Amniotic stem cell (primary cell): ENCODE results near the gene PLCH1.

ENCODE experiments used
- DNase-seq: peaks from one replicate; lab custom pipeline; 2025; lab: John Stamatoyannopoulos, UW

The PLCH1 gene

GRCh38 chr3:155377071-155377470 lies 367.8 kb downstream of the PLCH1 start:
- no peak for DNase-seq

DNA sequence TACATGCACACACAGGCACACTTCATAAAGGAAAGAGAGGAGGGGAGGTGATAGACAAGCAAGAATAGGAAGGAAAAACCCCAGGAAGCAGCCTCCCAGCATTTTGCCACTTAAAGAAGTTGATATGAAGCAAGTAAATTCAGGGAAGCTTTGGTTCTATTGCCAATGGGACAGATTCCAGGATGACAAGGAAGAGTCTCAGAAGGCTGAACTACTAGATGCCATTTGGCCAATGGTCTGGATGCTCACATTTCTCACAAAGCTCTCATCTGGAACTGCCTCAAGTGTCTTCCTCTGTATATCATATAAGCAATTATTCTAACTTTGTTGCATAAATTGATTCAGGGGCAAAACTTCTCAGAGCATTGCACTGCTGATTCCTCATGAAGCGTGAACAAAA lies 372.6 kb downstream of the PLCH1 start:
- DNase-seq: no peak

- DNase-seq: no peak
Measured at GRCh38 chr3:155370764-155371503, 373.9 kb downstream of the PLCH1 start.

GRCh38 chr3:155370198-155370597 lies 374.7 kb downstream of the PLCH1 start:
- DNase-seq: no peak

DNA sequence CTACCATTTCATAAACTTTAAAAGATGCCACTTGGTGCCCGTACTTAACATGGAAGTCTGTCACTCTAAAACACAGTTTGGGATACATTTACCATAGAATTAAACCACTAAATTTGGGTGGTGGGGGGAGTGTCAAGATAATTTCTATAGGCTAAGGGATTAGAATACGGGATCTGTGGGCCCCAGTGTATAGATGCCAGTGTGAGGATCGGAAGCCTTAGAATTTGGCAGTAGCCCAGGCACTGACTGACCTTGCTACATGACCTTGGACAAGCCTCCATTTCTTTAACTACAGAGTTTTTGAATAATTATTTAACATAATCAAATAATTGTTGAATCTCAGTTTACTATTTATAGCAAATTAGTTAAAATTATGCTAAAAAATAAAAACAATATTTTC lies 375.1 kb downstream of the PLCH1 start:
- no peak for DNase-seq

GRCh38 chr3:155369244-155369643 lies 375.6 kb downstream of the PLCH1 start:
- no peak for DNase-seq

- no peak for DNase-seq
Measured at GRCh38 chr3:155368786-155369185, 376.1 kb downstream of the PLCH1 start.

DNA sequence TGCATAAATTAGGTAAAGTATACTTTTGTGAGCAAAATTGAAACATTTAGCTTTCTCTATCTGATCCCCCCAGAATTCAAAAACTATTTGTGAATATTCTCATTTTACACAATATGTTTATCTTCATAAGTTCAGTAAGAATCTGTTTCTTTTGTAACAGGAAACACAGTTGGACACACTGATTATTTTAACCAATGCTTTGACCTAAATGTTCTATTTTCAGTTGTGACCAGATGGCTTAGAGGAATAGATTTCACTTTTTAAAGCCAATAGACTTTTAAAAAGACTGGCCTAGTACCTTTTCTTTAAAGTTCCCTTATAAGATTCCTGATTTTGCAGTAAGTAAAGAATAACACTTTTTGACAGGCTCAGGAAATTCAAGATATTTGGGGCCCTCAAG lies 377.4 kb downstream of the PLCH1 start:
- no peak for DNase-seq

- no peak for DNase-seq
Measured at GRCh38 chr3:155365178-155365783, 379.6 kb downstream of the PLCH1 start.

- no peak for DNase-seq
Measured at GRCh38 chr3:155364492-155364891, 380.4 kb downstream of the PLCH1 start.

DNA sequence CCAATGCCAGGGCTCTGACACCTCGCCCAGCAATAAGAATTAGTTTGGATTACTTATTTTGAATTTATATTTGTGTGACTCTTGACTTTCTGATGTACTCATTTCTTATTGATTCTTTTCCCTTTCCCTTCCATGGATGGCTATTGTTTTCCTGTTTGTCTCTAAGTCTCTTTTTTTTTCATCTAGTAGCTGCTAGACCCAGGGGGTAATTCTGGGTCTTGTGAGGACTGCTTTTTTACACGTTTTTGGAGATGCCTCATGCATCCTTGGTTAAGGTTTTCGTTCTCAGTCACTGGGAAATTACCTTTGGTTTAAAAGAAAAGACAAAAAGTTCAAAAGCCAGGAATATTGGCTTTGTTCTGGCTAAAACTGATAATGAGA lies 381.2 kb downstream of the PLCH1 start:
- no peak for DNase-seq

DNA sequence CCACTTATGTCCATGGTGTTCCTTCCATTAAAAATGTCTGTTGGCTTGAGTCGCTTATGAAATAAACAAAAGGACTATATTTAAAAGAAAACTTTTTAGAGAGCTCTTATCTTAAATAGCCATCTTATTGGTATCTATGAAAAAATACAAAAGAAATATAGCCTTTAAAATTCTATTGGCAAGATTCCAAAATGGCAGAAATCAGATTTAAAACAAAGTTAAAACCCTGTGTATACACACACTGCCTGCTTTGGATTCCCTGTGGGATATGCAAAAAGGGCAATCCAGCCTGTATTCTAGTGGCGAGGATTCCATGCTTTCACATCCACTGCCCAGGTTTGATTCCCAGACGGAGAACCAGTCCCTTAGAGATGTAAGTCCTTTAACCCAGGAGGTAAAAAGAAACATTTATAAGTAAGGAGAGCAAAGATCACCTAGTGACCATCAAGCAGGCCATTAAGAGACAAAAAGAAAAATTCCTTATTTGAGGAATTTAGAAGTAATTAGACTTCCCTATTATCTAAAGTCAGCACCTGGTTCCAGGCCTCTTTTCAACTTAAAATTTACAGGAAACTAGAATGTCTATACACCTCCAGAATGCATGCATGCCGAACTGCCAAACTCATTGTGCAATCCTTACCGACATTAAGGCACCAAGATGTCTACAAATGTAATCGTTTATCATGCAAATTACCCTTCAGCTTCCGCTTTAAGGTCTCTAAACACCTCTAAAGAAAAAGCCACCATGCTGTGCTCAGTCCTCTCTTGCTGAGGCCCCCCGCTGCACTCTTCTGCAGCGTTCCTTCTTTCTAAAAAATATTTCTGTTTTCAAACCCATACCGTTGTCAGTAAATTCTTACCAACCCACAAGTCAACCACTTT lies 381.8 kb downstream of the PLCH1 start:
- no peak for DNase-seq

DNA sequence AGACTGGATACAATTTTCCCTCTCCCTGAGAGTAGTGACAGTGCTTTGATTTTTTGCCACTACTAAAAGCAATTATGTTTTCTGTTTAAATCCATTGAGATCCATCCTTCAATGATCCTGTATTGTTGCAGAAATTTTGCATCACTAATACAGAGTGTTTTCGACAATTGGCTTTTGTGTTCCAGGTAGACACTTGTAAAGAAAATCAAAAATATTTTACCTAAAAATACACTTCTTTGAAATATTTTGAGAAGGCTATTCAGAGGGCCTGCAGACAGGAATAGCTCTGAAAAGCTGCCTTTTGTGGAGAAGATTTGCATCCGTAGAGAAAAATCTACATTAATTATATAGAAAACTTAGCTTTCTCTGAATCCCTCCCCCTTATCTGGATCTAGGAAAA lies 384.6 kb downstream of the PLCH1 start:
- no peak for DNase-seq

- no peak for DNase-seq
Measured at GRCh38 chr3:155356594-155357370, 388.1 kb downstream of the PLCH1 start.

DNA sequence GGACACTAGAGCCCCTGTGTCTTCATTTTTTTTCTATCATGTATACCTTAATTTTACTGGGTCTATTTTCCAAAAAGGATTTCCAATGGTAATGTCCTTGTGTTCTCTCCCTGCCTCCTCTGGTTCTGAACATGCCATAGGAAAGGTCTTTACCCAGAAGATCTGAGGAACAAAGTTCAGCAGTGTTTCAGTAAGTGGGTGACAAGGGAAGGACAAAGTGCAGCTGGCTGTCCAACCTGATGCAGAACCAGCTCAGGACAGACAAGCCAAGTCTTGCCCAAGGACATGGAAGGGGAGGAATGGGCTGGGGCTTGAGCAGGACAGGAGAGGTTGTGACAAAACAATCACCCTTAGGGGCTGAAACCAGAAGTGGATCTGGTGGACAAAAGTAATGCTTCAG lies 390.2 kb downstream of the PLCH1 start:
- no peak for DNase-seq

- DNase-seq: no peak
Measured at GRCh38 chr3:155352900-155353490, 391.9 kb downstream of the PLCH1 start.

GRCh38 chr3:155350571-155350970 lies 394.3 kb downstream of the PLCH1 start:
- DNase-seq: no peak

- DNase-seq: no peak
Measured at GRCh38 chr3:155347901-155348300, 397.0 kb downstream of the PLCH1 start.

DNA sequence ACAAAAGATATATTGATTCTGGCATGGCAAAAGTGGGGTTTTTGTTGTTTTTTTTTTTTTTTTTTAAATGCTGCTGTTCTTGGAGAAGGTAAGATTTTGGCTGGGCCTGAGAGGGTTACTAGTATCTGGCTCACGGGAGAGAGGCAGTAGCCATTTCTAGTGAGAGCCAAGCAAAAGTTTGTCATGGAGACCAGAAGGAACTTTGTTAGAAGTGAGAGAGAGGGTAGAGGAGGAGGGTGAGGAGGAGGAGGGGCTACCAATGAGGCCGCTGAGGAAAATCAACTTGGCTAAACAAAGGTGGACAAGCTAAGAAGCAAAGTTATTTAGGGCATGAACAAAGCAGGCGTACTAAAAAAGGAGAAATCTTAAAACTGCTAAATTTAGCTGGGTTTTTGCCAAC lies 402.5 kb downstream of the PLCH1 start:
- no peak for DNase-seq

DNA sequence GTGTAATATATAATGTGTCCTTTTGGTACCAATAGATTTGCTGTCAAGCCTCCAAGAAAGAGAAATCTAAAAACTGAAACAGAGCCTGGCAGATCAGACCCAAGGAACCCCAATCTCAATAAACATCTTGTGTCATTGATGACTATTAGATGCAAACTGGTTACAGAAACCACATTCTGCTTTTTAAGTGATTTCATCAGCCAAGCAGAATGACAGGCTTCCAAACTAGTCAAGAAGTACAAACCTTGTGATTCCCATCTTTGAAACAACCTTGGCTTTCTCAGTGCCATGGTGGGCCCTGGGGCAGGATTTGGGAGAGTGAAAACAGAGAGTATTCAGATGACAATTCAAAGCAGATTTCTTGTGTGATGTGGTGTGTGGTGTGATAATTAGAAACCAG lies 405.8 kb downstream of the PLCH1 start:
- DNase-seq: no peak

GRCh38 chr3:155335724-155336354 lies 409.0 kb downstream of the PLCH1 start:
- no peak for DNase-seq
